Keratinocyte (primary cell): ENCODE measurements around the gene RASL11A. TPM values are rescaled to one million over a fixed set of nuclear protein-coding genes. Genes with fewer than 3 reads are reported as not detected.

Source experiments
- DNase-seq: peaks from one replicate; pipeline ENCODE4 v3.0.0-alpha.2; 2011; ENCODE audit warnings: low read depth, missing footprints, low spot score
- FAIRE-seq: peaks from 2 replicates; lab custom pipeline; 2011; peaks lifted over from hg19 to GRCh38; lab: Jason Lieb, UNC
- H2AFZ ChIP-seq: 2 replicates; pipeline ENCODE4 v1.6.0; 2012; ENCODE audit warnings: low read length, control low read depth, inconsistent platforms; ENCODE audit not compliant: control insufficient read depth
- H3K27ac ChIP-seq: 2 replicates; pipeline ENCODE4 v1.5.1; 2011; ENCODE audit warnings: low read length; ENCODE audit not compliant: control insufficient read depth, insufficient read depth
- H3K27me3 ChIP-seq: 3 replicates; pipeline ENCODE4 v1.6.0; 2011; ENCODE audit warnings: low read length; ENCODE audit not compliant: control insufficient read depth, insufficient read depth; ENCODE audit errors: extremely low read depth
- H3K36me3 ChIP-seq, 2 experiments: 2 replicates in 1 of 2; 3 replicates in 1 of 2; pipeline ENCODE4 v1.5.1; 2011; ENCODE audit warnings: low read length in 2 of 2, mild to moderate bottlenecking in 1 of 2; ENCODE audit not compliant: control insufficient read depth in 2 of 2, insufficient read depth in 2 of 2; ENCODE audit errors: extremely low read depth in 1 of 2
- H3K4me1 ChIP-seq: 3 replicates; pipeline ENCODE4 v1.5.1; 2011; ENCODE audit warnings: low read length; ENCODE audit not compliant: control insufficient read depth, insufficient read depth; ENCODE audit errors: extremely low read depth
- H3K4me2 ChIP-seq: 3 replicates; pipeline ENCODE4 v1.6.0; 2011; ENCODE audit warnings: low read depth, low read length; ENCODE audit not compliant: control insufficient read depth, insufficient read depth; ENCODE audit errors: extremely low read depth
- H3K4me3 ChIP-seq, 3 experiments: fragments of 200-600 bp in 1 of 3; sonication (generic) in 1 of 3; 2 replicates in 2 of 3; 3 replicates in 1 of 3; pipeline ENCODE4 v1.5.1; 2011 to 2016; ENCODE audit warnings: low read length in 3 of 3, mild to moderate bottlenecking in 3 of 3, control low read depth in 2 of 3, inconsistent platforms in 1 of 3, low read depth in 1 of 3, mixed read lengths in 1 of 3, mixed run types in 1 of 3, moderate library complexity in 1 of 3; ENCODE audit not compliant: control insufficient read depth in 2 of 3, insufficient read depth in 2 of 3; ENCODE audit errors: extremely low read depth in 1 of 3
- H3K79me2 ChIP-seq: 2 replicates; pipeline ENCODE4 v1.6.0; 2012; ENCODE audit warnings: low read length; ENCODE audit not compliant: control insufficient read depth, insufficient read depth
- H3K9ac ChIP-seq: 3 replicates; pipeline ENCODE4 v1.6.0; 2011; ENCODE audit warnings: low read length; ENCODE audit not compliant: control insufficient read depth, insufficient read depth; ENCODE audit errors: extremely low read depth
- H3K9me1 ChIP-seq: 3 replicates; pipeline ENCODE4 v1.6.0; 2011; ENCODE audit warnings: low read length; ENCODE audit not compliant: control insufficient read depth, insufficient read depth; ENCODE audit errors: extremely low read depth
- H3K9me3 ChIP-seq: 2 replicates; pipeline ENCODE4 v1.5.1; 2012; ENCODE audit warnings: low read depth, low read length; ENCODE audit not compliant: control insufficient read depth
- H4K20me1 ChIP-seq: 3 replicates; pipeline ENCODE4 v1.6.0; 2011; ENCODE audit warnings: low read length; ENCODE audit not compliant: control insufficient read depth, insufficient read depth; ENCODE audit errors: extremely low read depth
- EZH2 ChIP-seq: IDR thresholded peaks from one replicate; pipeline ENCODE4 v1.6.1; 2012; ENCODE audit warnings: inconsistent platforms, mild to moderate bottlenecking, low read length, moderate library complexity
- dilution Hi-C: fragments of 300-500 bp; cut with MboI; formaldehyde crosslinking; loops from one replicate; pipeline ENCODE4 v1.7.0; 2020; ENCODE audit warnings: low sequenced_read_pairs; ENCODE audit not compliant: extremely low pct_ligation_motif_present
- polyA plus RNA-seq, 5 experiments: library from polyadenylated mRNA; depleted of rRNA in 3 of 5; stranded (reverse) in 3 of 5; stranded (forward) in 1 of 5; unstranded in 1 of 5; fragments of >200 nt; gene quantifications; 1 replicate in 1 of 5; 2 replicates in 3 of 5; 3 replicates in 1 of 5; pipeline versions ENCODE4 v1.2.1 to v1.2.3, GENCODE V29; 2011 to 2012; ENCODE audit warnings: missing spikeins in 2 of 5, low read depth in 1 of 5, low replicate concordance in 1 of 5
- TF ChIP-seq, protein P1 (sequence below), 3 experiments: IDR thresholded peaks in 1 of 3; conservative IDR thresholded peaks in 1 of 3; optimal IDR thresholded peaks in 1 of 3; 2 replicates in 2 of 3; 3 replicates in 1 of 3; pipeline versions ENCODE3 to v1.5.1; 2011; ENCODE audit warnings: low read length in 3 of 3, mild to moderate bottlenecking in 3 of 3, moderate library complexity in 2 of 3, control low read depth in 1 of 3, inconsistent platforms in 1 of 3; ENCODE audit not compliant: insufficient read depth in 2 of 3; ENCODE audit errors: extremely low read depth in 1 of 3

The RASL11A gene
- polyA plus RNA-seq, 1 donor (not counting 4 experiments of a cell fraction or from before 2014, with no cell fraction given): 1.5 TPM

GRCh38 chr13:27226991-27227390 is 43.6 kb upstream of the RASL11A start:
- H3K4me3 ChIP-seq: no peak overlapping the region
- no peaks in the 10 kb centered on the region for H3K36me3 ChIP-seq
- no peak overlapping the region for H2AFZ ChIP-seq
- H3K9ac ChIP-seq: no peak overlapping the region
- H3K79me2 ChIP-seq: no peaks in the 10 kb centered on the region
- H4K20me1 ChIP-seq: no peaks in the 10 kb centered on the region
- FAIRE-seq: no peak
- H3K4me1 ChIP-seq: no peaks in the 10 kb centered on the region
- TF ChIP-seq EZH2: no peak
- TF ChIP-seq, protein P1, sequence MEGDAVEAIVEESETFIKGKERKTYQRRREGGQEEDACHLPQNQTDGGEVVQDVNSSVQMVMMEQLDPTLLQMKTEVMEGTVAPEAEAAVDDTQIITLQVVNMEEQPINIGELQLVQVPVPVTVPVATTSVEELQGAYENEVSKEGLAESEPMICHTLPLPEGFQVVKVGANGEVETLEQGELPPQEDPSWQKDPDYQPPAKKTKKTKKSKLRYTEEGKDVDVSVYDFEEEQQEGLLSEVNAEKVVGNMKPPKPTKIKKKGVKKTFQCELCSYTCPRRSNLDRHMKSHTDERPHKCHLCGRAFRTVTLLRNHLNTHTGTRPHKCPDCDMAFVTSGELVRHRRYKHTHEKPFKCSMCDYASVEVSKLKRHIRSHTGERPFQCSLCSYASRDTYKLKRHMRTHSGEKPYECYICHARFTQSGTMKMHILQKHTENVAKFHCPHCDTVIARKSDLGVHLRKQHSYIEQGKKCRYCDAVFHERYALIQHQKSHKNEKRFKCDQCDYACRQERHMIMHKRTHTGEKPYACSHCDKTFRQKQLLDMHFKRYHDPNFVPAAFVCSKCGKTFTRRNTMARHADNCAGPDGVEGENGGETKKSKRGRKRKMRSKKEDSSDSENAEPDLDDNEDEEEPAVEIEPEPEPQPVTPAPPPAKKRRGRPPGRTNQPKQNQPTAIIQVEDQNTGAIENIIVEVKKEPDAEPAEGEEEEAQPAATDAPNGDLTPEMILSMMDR (optimal IDR thresholded peaks at IDR 0.05 in 1 of 3, IDR thresholded peaks at IDR 0.05 in 1 of 3, conservative IDR thresholded peaks at IDR 0.05 in 1 of 3; ENCODE audit: extremely low read depth in 1 of 3, insufficient read depth in 2 of 3, low read length in 3 of 3): no peak
- H3K27ac ChIP-seq: no peak overlapping the region
- no peaks in the 10 kb centered on the region for H3K9me3 ChIP-seq
- no peak for DNase-seq
- dilution Hi-C loops: no loop called here
- no peak overlapping the region for H3K4me2 ChIP-seq
- H3K9me1 ChIP-seq: no peaks in the 10 kb centered on the region
- no peaks in the 10 kb centered on the region for H3K27me3 ChIP-seq

DNA sequence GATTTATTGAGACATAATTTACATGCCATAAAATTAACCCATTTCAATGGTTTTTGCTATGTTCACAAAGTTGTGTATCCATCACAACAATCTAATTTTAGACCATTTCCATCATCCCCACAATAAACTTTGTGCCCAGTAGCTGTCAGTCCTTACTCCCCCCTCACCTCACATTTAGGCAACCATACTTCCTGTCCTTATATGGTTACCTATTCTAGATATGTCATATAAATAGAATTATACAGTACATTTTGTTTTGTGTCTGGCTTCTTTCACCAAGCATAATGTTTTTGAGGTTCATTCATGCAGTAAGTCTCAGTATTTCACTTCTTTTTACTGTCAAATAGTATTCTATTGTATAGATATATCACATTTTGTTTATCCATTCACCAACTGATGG is 42.5 kb upstream of the RASL11A start:
- H3K4me1 ChIP-seq: no peaks in the 10 kb centered on the region
- H3K27ac ChIP-seq: no peak overlapping the region
- H3K4me3 ChIP-seq: no peak overlapping the region
- no peak for FAIRE-seq
- no peak overlapping the region for H3K4me2 ChIP-seq
- no peak for TF ChIP-seq EZH2
- TF ChIP-seq, protein P1 (optimal IDR thresholded peaks at IDR 0.05 in 1 of 3, IDR thresholded peaks at IDR 0.05 in 1 of 3, conservative IDR thresholded peaks at IDR 0.05 in 1 of 3; ENCODE audit: extremely low read depth in 1 of 3, insufficient read depth in 2 of 3, low read length in 3 of 3): no peak
- no peak overlapping the region for H3K9ac ChIP-seq
- H3K9me3 ChIP-seq: no peaks in the 10 kb centered on the region
- dilution Hi-C loops: no loop called here
- no peaks in the 10 kb centered on the region for H3K9me1 ChIP-seq
- no peaks in the 10 kb centered on the region for H3K79me2 ChIP-seq
- DNase-seq: no peak
- no peaks in the 10 kb centered on the region for H3K36me3 ChIP-seq
- H2AFZ ChIP-seq: no peak overlapping the region
- no peaks in the 10 kb centered on the region for H3K27me3 ChIP-seq
- H4K20me1 ChIP-seq: no peaks in the 10 kb centered on the region
